Upper lobe of left lung (tissue), 6 donors: ENCODE results near the gene COL7A1. TPM values are rescaled to one million over a fixed set of nuclear protein-coding genes. Genes with fewer than 3 reads are reported as not detected.
A peak's percentile ranks its signal among the peaks of the same experiment; 100 is the strongest.
"Not testable (repeated sequence)": the region's sequence is repeated elsewhere in the genome, so short reads cannot be mapped to it uniquely, and the experiment has no call there.

Source experiments
- ATAC-seq, 2 donors: fragments of 200-7000 bp; cut with Tn5 transposase; one replicate each; pipeline ENCODE4 v1.9.1; 2022; ENCODE audit warnings: mild to moderate bottlenecking in 2 of 2, moderate library complexity in 2 of 2; ENCODE audit not compliant: low FRiP score in 2 of 2
- DNase-seq, 2 donors: peaks; one replicate each; pipeline ENCODE4 v3.0.0-alpha.2; 2019 to 2020
- H3K27ac ChIP-seq, 4 donors: fragments of 200-600 bp; sonication (generic); one replicate each; pipeline ENCODE4 v1.5.1; 2016 to 2019
- H3K27me3 ChIP-seq, 4 donors: fragments of 200-600 bp; sonication (generic); one replicate each; pipeline ENCODE4 v1.5.1; 2017 to 2019
- H3K36me3 ChIP-seq, 4 donors: fragments of 200-600 bp; sonication (generic); one replicate each; pipeline ENCODE4 v1.5.1; 2016 to 2019
- H3K4me1 ChIP-seq, 4 donors: fragments of 200-600 bp; sonication (generic); one replicate each; pipeline ENCODE4 v1.5.1; 2018 to 2019
- H3K4me3 ChIP-seq, 4 donors: fragments of 200-600 bp; sonication (generic); one replicate each; pipeline ENCODE4 v1.5.1; 2017 to 2019; ENCODE audit warnings: mild to moderate bottlenecking in 2 of 4, moderate library complexity in 1 of 4
- H3K9me3 ChIP-seq, 4 donors: fragments of 200-600 bp; sonication (generic); one replicate each; pipeline ENCODE4 v1.5.1; 2018 to 2019
- EP300 ChIP-seq, 4 donors: sonication (generic); formaldehyde crosslinking; IDR thresholded peaks; one replicate each; pipeline ENCODE4 v1.5.1; 2017; ENCODE audit warnings: antibody characterized with exemption in 4 of 4, control low read depth in 2 of 4
- POLR2A ChIP-seq, 4 donors: fragments of 450-650 bp; IDR thresholded peaks; one replicate each; pipeline ENCODE4 v1.5.1; 2016 to 2017; ENCODE audit warnings: antibody characterized with exemption in 4 of 4, mild to moderate bottlenecking in 2 of 4
- POLR2AphosphoS5 ChIP-seq, 2 donors: sonication (generic); formaldehyde crosslinking; IDR thresholded peaks; one replicate each; pipeline ENCODE4 v1.5.1; 2017; ENCODE audit warnings: antibody characterized with exemption in 2 of 2
- WGBS, 2 donors: methylation state at CpG; one replicate each; pipeline ENCODE4 v1.1.5; 2017 to 2018; 5-methylcytosine and 5-hydroxymethylcytosine counted together
- total RNA-seq, 6 donors: library from RNA; depleted of rRNA in 4 of 6; stranded (reverse); fragments of >200 nt in 4 of 6; gene quantifications; one replicate each; pipeline versions ENCODE4 v1.1.0 to v1.2.1, GENCODE V29; 2016 to 2021
- TF ChIP-seq, protein P1 (sequence below), 6 experiments: fragments of 450-650 bp in 4 of 6; fragments of 200-600 bp in 2 of 6; sonication (generic) in 2 of 6; IDR thresholded peaks; one replicate each; pipeline ENCODE4 v1.5.1; 2016 to 2019; ENCODE audit warnings: antibody characterized with exemption in 6 of 6
- donor health status: DM: no; HTN: no; CAD: no; lungs with moderate emphysema.
- donor health status: DM: no; HTN: yes; CAD: no; lungs with severe emphysema.

Gene COL7A1
- total RNA-seq, 6 donors from 2014 or later, result 2.7 to 30.4 (median 4.6) TPM

DNA sequence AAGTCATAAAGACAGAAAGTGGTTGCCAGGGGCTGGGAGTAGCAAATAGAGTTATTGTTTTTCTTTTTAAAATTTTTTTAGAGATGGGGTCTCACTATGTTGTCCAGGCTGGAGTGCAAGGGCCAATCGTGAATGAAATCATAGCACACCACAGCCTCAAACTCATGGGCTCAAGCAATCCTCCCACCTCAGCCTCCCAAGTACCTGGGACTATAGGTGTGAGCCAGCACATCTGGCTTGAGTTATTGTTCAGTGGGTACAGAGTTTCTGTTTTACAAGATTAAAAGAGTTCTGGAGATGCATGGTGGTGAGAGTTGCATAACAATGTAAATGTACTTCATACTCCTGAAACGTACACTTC, 62.2 kb downstream of the COL7A1 start:
- no peaks in the 10 kb centered on the region for H3K27me3 ChIP-seq
- no peak overlapping the region for H3K4me3 ChIP-seq
- TF ChIP-seq EP300 (IDR thresholded peaks at IDR 0.05) (no peak), POLR2A (IDR thresholded peaks at IDR 0.05) (no peak), POLR2AphosphoS5 (IDR thresholded peaks at IDR 0.05) (no peak)
- TF ChIP-seq, protein P1, sequence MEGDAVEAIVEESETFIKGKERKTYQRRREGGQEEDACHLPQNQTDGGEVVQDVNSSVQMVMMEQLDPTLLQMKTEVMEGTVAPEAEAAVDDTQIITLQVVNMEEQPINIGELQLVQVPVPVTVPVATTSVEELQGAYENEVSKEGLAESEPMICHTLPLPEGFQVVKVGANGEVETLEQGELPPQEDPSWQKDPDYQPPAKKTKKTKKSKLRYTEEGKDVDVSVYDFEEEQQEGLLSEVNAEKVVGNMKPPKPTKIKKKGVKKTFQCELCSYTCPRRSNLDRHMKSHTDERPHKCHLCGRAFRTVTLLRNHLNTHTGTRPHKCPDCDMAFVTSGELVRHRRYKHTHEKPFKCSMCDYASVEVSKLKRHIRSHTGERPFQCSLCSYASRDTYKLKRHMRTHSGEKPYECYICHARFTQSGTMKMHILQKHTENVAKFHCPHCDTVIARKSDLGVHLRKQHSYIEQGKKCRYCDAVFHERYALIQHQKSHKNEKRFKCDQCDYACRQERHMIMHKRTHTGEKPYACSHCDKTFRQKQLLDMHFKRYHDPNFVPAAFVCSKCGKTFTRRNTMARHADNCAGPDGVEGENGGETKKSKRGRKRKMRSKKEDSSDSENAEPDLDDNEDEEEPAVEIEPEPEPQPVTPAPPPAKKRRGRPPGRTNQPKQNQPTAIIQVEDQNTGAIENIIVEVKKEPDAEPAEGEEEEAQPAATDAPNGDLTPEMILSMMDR (IDR thresholded peaks at IDR 0.05), result no peak
- H3K9me3 ChIP-seq, result no peaks in the 10 kb centered on the region
- ATAC-seq (no peak), DNase-seq (no peak)
- H3K36me3 ChIP-seq, result peaks cover 0 to 27% (median 11%) of the 10 kb centered on the region in 4 donors
- 73 to 76% methylated on average over 2 of the region's 2 CpGs for WGBS, 2 donors
- H3K27ac ChIP-seq, result no peak overlapping the region
- no peaks in the 10 kb centered on the region for H3K4me1 ChIP-seq

DNA sequence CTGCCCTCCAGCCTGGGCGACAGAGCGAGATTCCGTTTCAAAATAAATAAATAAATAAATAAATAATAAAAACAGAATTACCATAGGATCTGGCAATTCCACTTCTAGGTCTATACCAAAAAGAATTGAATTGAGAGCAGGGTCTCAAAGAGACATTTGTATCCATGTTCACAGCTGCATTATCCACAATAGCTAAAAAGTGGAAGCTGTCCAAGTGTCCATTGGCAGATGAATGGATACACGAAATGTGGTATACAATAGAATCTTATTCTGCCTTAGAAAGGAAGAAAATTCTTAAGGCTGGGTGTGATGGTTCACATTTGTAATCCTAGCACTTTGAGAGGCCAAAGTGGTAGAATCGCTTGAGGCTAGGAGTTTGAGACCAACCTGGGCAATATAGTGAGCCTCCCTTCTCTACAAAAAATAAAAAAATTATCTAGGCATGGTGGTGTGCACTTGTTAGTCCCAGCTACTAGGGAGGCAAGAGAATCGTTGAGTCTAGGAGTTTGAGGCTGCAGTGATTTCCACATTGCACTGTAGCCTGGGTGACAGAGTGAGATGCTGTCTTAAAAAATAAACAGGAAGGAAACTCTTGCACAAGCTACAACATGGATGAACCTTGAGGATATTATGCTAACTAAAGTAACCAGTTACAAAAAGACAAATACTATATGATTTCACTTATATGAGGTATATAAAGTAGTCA, 62.7 kb downstream of the COL7A1 start:
- no peak for DNase-seq
- peaks cover 0 to 25% (median 8%) of the 10 kb centered on the region in 4 donors for H3K36me3 ChIP-seq
- 84 to 89% methylated on average over 6 of the region's 6 CpGs for WGBS, 2 donors
- peak overlapping the region in 1 of 4 donors; percentile 33 for H3K27ac ChIP-seq
- peak in 1 of 2 donors; percentile 55 for ATAC-seq
- no peak for TF ChIP-seq POLR2A (IDR thresholded peaks at IDR 0.05)
- TF ChIP-seq, protein P1 (IDR thresholded peaks at IDR 0.05), result no peak
- no peak for TF ChIP-seq EP300 (IDR thresholded peaks at IDR 0.05)
- H3K27me3 ChIP-seq, result no peaks in the 10 kb centered on the region
- no peaks in the 10 kb centered on the region for H3K9me3 ChIP-seq
- no peak overlapping the region for H3K4me3 ChIP-seq
- no peaks in the 10 kb centered on the region for H3K4me1 ChIP-seq

DNA sequence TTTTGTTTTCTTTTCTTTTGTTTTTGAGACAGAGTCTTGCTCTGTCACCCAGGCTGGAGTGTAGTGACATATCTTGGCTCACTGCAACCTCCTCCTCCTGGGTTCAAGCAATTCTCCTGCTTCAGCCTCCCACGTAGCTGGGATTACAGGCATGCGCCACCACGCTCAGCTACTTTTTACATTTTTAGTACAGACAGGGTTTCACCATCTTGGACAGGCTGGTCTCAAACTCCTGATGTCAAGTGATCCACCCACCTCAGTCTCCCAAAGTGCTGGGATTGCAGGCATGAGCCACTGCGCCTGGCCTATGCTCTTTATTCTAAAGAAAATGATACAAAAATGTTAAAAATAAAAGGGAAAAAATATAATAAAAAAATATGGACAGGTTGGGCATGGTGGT, 64.4 kb downstream of the COL7A1 start:
- WGBS, 2 donors, result 89 to 99% methylated on average over 4 of the region's 4 CpGs
- DNase-seq, H3K27me3 ChIP-seq, H3K27ac ChIP-seq, H3K4me3 ChIP-seq, H3K9me3 ChIP-seq, H3K4me1 ChIP-seq, ATAC-seq: not testable (repeated sequence)
- peaks cover 0 to 14% (median 3%) of the 10 kb centered on the region in 4 donors for H3K36me3 ChIP-seq

DNA sequence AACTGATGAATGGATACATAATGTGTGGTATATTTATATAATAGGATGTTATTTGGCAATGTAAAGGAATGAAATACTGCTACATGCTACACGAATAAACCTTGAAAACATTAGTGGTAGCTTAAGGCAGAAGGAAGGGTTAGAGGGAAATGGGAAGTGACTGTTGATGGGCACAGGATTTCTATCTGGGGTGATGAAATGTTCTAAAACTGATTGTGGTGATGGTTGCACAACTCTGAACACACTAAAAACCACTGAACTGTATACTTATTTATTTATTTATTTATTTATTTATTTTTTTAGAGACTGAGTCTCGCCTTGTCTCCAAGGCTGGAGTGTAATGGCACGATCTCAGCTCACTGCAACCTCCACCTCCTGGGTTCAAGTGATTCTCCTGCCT, 66.4 kb downstream of the COL7A1 start:
- DNase-seq (no peak), ATAC-seq (peak in 1 of 2 donors; percentile 42)
- H3K4me3 ChIP-seq, result no peak overlapping the region
- 60 to 65% methylated on average over 3 of the region's 3 CpGs for WGBS, 2 donors
- peak overlapping the region; percentile 16 to 73 (median 66) for H3K27ac ChIP-seq
- peaks cover 0 to 4% (median 0%) of the 10 kb centered on the region in 4 donors for H3K36me3 ChIP-seq
- H3K27me3 ChIP-seq, result no peaks in the 10 kb centered on the region
- peak in 1 of 2 donors; percentile 27 for TF ChIP-seq POLR2AphosphoS5 (IDR thresholded peaks at IDR 0.05)
- no peak for TF ChIP-seq EP300 (IDR thresholded peaks at IDR 0.05)
- H3K4me1 ChIP-seq, result no peaks in the 10 kb centered on the region
- H3K9me3 ChIP-seq, result no peaks in the 10 kb centered on the region

DNA sequence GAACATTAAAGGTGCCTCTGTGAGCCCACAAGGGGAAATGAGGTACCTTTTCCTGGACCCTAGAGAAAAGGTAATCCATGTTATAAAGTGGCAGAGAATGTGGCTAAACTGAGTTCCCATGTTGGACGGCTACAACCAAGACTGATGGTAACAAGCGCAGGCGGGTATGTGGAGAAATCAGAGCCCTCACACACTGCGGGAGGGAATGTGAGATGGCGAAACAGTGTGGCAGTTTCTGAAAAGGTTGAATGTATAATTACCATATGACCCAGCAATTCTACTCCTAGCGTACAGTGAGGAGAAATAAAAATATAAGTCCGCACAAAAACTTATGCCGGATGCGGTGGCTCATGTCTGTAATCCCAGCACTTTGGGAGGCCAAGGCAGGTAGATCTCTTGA, 67.1 kb downstream of the COL7A1 start:
- Histone ChIP-seq H3K4me1 (no peaks in the 10 kb centered on the region), H3K27ac (peak overlapping the region; percentile 16 to 73 (median 66))
- TF ChIP-seq POLR2A (IDR thresholded peaks at IDR 0.05) (no peak), EP300 (IDR thresholded peaks at IDR 0.05) (no peak), POLR2AphosphoS5 (IDR thresholded peaks at IDR 0.05) (no peak)
- TF ChIP-seq, protein P1 (IDR thresholded peaks at IDR 0.05), result no peak

DNA sequence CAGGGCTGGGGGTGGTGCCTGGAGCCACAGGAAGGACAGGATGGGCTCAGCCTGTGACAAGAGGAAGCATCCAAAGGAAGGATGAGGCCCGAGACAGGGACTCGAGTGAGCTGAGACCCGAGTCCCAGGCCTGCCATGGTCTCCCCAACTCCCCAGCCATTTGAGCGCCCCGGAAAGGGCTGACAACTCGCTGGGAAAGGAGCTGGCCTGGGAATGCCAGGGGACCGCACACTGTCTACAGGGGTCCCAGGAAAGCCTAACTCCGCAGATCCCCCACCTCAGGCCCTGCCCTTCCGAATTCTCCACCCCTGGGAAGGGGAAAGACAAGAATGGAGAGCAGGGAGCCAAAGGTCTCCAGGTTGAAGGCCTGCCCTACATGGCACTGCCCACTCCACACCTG, 70.2 kb downstream of the COL7A1 start:
- Histone ChIP-seq H3K4me3 (no peak overlapping the region), H3K36me3 (peaks cover 0 to 9% (median 0%) of the 10 kb centered on the region in 4 donors), H3K9me3 (no peaks in the 10 kb centered on the region), H3K4me1 (no peaks in the 10 kb centered on the region), H3K27ac (no peak overlapping the region), H3K27me3 (no peaks in the 10 kb centered on the region)
- 77 to 96% methylated on average over 9 of the region's 9 CpGs for WGBS, 2 donors
- DNase-seq (no peak), ATAC-seq (no peak)
- TF ChIP-seq, protein P1 (IDR thresholded peaks at IDR 0.05), result no peak
- TF ChIP-seq POLR2AphosphoS5 (IDR thresholded peaks at IDR 0.05), result no peak
- no peak for TF ChIP-seq POLR2A (IDR thresholded peaks at IDR 0.05)
- no peak for TF ChIP-seq EP300 (IDR thresholded peaks at IDR 0.05)

More for the DNA sequence above, 67.1 kb downstream of the COL7A1 start:
- Histone ChIP-seq H3K27me3 (no peaks in the 10 kb centered on the region), H3K4me3 (no peak overlapping the region), H3K9me3 (no peaks in the 10 kb centered on the region), H3K36me3 (peaks cover 0 to 7% (median 0%) of the 10 kb centered on the region in 4 donors)
- 75 to 81% methylated on average over 9 of the region's 9 CpGs for WGBS, 2 donors
- ATAC-seq, result peak in 1 of 2 donors; percentile 61
- DNase-seq, result peak in 1 of 2 donors; percentile 51
